GM18520 (cell line): ENCODE data around the gene PRSS27.

Experiments
- ATAC-seq: cut with Tn5 transposase; IDR thresholded peaks from one replicate; pipeline ENCODE4 v1.9.1; 2021; ENCODE audit not compliant: unreplicated experiment

Gene PRSS27

DNA sequence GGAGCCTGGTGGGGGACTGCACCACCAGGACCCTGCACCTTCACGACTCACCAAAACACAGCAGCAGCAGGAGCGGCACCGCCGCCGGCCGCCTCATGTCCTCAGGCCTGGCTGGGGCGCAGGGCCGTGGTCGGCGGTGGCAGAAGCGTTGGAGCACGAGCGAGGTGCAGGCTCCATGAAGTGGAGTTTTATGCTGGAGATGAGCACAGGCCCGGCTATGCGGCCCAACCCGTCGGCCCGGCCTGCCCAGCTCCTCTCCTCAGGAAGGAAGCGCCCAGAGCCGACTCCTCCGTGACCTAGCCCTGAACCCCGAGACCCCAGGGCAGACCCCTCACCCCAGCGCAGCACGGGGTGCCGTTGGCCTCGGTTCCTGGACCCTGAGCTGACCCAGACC is at the start of gene PRSS27:
Gene PRSS27, minus strand, starts transcription at position 161 of the 394 bp plus-strand sequence. Its CDS starts 64 bp downstream, at position 97.
- ATAC-seq, result no peak

DNA sequence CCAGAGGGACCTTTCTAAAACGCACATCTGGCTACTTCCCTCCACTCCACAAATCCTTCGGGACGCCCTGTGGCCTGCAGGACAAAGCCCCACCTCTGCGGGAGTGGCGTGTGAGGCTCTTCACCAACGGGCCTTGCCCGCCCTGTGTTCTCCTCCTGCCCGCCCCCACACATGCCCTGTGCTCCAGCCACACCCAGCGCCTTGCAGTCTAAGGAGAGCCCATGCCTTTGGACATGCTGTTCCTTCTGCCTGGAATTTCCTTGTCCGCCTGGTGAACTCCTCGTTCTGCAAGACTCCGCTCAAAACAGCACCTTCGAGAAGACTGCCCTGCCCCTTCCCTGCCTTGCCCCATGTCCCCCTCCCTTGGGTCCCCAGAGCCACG is 49.6 kb upstream of the PRSS27 start:
- ATAC-seq, result no peak

DNA sequence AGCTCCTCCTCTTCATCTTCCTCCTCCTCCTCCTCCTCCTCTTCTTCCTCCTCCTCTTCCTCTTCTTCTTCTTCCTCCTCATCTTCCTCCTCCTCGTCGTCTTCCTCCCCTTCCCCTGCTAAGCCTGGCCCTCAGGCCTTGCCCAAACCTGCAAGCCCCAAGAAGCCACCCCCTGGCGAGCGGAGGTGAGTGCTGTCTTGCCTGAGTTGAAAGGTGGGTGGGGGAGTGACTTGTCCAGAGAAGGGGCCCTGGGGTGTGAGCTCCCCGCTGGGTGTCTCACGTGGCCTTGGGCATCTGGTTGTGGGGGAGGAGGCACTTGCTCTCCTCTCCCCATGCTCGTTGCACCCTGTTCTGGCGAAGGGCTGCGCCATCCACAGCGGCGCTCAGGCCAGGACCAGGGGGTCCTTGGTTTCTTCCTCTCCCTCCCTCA is 49.1 kb upstream of the PRSS27 start:
- ATAC-seq, result no peak

DNA sequence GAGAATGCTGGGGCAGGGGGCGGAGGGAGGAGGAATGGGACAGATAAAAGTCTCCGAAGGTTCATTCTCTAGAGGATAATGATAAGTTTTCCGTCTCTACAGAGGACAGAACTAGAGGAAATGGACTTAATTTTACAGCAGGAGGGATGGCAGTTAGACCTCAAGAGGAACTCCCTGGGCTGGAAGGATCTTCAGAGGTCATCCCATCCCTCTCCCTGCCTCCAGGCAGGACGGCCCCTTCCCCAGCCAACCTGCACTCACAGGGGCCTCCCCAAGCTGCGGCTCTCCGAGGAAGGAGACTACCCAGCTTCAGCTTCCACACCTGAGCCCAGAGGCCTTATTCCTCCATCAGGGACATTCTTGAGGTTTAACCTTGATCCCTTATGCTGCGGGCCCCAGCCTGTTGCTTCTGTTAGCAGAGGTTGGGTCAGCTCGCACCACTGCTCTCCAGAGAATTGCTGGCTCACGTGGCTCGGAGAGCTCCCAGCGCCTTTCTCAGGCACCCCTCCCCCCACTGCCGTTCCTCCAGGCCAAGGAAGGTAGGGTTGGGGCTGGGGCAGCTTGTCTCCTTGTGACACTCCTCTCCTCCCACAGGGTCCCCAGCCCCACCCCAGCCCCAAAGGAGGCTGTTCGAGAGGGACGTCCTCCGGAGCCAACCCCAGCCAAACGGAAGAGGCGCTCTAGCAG is 48.5 kb upstream of the PRSS27 start:
- no peak for ATAC-seq

DNA sequence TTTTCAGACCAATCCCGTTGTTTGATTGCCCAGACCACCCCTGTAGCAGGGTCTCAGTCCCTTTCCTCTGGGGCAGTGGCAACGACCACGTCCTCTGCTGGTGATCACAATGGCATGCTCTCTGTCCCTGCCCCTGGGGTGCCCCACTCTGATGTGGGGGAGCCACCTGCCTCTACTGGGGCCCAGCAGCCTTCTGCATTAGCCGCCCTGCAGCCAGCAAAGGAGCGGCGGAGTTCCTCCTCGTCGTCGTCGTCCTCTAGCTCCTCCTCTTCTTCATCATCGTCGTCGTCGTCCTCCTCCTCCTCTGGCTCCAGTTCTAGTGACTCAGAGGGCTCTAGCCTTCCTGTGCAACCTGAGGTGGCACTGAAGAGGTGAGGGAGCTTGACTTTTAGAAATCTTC is 47.9 kb upstream of the PRSS27 start:
- no peak for ATAC-seq

DNA sequence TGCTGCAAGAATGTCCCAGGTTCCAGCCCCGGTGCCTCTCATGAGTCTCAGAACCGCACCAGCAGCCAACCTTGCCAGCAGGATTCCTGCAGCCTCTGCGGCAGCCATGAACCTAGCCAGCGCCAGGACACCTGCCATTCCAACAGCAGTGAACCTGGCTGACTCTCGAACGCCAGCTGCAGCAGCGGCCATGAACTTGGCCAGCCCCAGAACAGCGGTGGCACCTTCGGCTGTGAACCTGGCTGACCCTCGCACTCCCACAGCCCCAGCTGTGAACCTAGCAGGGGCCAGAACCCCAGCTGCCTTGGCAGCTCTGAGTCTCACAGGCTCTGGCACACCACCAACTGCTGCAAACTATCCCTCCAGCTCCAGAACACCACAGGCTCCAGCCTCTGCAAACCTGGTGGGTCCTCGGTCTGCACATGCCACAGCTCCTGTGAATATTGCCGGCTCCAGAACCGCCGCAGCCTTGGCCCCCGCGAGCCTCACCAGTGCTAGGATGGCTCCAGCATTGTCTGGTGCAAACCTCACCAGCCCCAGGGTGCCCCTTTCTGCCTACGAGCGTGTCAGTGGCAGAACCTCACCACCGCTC is 47.2 kb upstream of the PRSS27 start:
- no peak for ATAC-seq

DNA sequence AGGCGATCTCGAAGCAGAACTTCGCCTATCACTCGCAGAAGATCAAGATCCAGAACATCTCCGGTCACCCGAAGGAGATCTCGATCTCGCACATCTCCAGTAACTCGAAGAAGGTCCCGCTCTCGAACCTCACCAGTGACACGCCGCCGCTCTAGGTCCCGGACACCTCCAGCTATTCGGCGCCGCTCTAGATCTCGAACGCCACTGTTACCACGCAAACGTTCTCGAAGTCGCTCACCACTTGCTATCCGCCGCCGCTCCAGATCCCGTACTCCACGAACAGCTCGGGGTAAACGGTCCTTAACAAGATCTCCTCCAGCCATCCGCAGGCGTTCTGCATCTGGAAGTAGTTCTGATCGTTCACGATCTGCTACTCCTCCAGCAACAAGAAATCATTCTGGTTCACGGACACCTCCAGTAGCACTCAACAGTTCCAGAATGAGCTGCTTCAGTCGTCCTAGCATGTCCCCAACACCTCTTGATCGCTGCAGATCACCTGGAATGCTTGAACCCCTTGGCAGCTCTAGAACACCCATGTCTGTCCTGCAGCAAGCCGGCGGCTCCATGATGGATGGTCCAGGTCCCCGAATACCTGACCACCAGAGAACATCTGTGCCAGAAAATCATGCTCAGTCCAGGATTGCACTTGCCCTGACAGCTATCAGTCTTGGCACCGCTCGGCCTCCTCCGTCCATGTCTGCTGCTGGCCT is 46.6 kb upstream of the PRSS27 start:
- no peak for ATAC-seq

DNA sequence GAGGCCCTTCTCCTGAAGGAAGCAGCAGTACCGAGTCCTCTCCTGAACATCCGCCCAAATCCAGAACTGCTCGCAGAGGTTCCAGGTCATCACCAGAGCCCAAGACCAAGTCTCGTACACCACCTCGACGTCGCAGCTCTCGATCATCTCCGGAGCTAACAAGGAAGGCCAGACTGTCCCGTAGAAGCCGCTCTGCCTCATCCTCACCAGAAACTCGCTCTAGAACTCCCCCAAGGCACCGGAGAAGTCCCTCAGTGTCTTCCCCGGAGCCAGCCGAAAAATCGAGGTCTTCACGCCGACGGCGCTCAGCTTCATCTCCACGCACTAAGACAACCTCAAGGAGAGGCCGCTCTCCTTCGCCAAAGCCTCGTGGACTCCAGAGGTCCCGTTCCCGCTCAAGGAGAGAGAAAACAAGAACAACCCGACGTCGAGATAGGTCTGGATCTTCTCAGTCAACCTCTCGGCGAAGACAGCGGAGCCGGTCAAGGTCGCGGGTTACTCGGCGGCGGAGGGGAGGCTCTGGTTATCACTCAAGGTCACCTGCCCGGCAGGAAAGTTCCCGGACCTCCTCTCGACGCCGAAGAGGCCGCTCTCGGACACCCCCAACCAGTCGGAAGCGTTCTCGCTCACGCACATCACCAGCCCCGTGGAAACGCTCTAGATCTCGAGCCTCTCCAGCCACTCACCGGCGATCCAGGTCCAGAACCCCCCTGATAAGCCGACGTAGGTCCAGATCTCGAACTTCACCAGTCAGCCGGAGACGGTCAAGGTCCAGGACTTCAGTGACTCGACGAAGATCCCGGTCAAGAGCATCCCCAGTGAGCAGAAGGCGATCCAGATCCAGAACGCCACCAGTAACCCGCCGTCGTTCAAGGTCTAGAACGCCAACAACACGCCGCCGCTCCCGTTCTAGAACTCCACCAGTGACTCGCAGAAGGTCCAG is 45.7 kb upstream of the PRSS27 start:
- ATAC-seq, result no peak

DNA sequence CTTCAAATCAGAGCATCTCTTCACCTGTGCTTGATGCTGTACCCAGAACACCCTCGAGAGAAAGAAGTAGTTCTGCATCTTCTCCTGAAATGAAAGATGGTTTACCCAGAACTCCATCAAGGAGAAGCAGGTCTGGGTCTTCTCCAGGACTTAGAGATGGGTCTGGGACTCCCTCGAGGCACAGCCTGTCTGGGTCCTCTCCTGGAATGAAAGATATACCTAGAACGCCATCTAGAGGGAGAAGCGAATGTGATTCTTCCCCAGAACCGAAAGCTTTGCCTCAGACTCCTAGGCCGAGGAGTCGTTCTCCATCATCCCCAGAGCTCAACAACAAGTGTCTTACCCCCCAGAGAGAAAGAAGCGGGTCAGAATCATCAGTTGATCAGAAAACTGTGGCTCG is 44.7 kb upstream of the PRSS27 start:
- ATAC-seq, result no peak

DNA sequence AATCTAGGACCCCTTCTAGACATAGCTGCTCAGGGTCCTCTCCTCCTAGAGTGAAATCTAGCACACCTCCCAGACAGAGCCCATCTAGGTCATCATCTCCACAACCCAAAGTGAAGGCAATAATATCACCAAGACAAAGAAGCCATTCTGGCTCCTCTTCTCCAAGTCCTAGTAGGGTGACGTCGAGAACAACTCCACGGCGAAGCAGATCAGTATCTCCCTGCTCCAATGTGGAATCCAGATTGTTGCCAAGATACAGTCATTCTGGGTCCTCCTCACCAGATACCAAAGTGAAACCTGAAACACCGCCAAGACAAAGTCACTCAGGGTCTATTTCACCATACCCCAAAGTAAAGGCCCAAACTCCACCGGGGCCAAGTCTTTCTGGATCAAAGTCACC is 43.1 kb upstream of the PRSS27 start:
- ATAC-seq, result no peak

DNA sequence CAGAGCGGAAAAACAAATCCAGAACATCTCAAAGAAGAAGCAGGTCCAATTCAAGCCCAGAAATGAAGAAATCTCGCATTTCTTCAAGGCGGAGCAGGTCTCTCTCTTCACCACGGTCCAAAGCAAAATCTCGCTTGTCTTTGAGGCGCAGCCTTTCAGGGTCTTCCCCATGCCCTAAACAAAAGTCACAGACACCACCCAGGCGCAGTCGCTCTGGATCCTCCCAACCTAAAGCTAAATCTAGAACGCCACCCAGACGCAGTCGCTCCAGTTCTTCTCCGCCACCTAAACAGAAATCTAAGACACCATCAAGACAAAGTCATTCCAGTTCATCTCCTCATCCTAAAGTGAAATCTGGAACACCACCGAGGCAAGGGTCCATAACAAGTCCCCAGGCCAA is 42.7 kb upstream of the PRSS27 start:
- no peak for ATAC-seq

DNA sequence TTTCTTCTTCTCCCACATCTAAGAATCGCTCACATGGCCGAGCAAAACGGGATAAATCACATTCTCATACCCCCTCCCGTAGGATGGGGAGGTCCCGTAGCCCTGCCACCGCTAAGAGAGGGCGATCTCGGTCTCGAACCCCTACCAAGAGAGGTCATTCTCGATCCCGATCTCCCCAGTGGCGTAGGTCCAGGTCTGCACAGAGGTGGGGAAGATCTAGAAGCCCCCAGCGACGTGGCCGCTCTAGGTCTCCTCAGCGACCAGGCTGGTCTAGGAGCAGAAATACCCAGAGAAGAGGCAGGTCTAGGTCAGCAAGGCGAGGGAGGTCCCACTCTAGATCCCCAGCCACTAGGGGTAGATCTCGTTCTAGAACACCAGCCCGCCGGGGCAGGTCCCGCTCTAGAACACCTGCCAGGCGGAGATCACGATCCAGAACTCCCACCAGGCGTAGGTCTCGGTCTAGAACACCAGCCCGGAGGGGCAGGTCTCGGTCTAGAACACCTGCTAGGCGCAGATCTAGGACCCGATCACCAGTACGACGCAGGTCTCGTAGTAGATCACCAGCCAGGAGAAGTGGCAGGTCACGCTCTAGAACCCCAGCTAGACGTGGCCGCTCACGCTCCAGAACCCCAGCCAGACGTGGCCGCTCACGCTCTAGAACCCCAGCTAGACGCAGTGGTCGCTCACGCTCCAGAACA is 42.0 kb upstream of the PRSS27 start:
- ATAC-seq, result no peak

DNA sequence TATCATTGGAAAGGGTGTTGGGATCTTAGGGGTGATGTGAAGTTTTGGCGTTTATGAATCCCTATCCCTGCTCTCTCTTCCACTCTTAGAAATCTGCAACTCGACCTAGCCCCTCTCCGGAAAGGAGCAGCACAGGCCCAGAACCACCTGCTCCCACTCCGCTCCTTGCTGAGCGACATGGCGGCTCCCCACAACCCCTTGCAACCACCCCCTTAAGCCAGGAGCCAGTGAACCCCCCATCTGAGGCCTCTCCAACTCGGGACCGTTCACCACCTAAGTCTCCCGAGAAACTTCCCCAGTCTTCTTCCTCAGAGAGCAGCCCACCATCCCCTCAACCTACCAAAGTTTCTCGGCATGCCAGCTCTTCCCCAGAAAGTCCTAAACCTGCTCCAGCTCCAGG is 41.4 kb upstream of the PRSS27 start:
- ATAC-seq, result no peak

DNA sequence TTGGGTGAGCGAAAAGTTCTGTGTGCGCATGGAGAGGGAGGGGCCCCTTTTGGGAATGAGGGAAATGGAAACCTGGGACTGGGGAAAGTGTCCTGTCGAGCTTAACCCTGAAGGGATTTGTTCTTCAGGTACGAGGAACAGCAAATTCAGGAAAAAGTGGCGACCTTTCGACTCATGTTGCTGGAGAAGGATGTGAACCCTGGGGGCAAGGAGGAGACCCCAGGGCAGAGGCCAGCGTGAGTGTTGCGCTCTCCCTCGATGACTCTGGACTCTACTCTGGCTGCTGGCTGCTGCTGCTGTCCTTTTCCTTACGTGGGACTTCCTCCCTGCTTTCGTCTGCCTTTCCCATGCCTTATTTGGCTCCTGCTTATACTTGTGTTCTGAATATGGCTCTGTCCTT is 37.3 kb upstream of the PRSS27 start:
- ATAC-seq, result no peak

DNA sequence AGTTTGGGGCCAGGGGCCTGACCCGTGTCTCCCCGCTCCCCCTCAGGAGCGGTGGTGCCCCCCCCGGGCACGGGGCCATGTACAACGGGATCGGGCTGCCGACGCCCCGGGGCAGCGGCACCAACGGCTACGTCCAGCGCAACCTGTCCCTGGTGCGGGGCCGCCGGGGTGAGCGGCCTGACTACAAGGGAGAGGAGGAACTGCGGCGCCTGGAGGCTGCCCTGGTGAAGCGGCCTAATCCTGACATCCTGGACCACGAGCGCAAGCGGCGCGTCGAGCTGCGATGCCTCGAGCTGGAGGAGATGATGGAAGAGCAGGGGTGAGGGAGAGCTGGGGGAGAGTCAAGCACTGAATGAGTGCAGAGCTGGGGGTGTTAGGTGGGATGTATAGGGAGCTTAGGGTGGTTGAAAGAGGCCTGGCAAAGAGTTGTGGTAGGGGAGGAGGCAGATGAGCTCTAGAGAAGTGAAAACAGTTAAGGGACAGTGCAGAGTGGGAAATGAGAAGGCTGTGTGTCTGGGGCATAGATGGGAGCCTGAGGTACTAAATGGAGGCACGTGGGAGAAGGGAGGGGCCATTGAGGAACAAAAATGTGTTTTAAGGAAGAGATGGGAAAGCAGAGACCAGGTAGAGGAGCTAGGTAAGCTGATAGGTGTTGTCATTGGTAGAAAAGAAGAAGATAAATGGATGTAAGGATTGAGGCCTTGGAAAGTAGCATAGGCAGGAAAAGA is 36.4 kb upstream of the PRSS27 start:
- no peak for ATAC-seq

DNA sequence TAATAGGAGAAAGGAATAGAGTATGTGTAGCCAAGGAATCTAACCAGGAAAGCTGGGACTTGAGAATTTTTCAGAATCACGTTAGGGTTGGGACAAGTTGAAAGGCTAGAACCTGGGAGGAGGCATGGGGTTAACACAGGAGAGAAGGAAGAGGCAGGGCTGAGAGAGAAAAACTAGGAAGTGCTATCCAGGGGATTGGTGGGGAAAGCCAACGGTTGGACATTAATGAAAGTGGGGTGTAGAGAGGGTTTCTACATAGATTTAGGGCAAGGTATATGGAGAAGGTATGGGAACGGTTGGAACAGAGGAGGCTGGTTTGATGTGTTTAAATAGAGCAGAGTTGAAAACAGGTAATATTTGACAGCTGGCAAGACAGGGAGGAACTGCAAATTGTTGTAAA is 35.1 kb upstream of the PRSS27 start:
- no peak for ATAC-seq

DNA sequence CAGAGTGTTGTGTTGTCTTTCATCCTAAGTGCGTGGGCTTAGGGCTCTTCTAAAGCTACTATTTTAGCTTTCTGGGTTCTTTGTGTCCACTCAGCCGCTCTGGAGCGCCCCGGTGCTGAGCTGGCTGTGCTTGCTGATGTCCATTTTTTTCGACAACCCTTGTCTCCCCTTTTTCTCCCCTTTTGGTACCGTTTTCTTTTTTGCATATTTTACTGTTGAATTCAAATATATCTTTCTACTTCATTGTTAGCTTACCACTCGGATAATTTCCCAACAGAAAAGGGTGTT is 33.7 kb upstream of the PRSS27 start:
- no peak for ATAC-seq

DNA sequence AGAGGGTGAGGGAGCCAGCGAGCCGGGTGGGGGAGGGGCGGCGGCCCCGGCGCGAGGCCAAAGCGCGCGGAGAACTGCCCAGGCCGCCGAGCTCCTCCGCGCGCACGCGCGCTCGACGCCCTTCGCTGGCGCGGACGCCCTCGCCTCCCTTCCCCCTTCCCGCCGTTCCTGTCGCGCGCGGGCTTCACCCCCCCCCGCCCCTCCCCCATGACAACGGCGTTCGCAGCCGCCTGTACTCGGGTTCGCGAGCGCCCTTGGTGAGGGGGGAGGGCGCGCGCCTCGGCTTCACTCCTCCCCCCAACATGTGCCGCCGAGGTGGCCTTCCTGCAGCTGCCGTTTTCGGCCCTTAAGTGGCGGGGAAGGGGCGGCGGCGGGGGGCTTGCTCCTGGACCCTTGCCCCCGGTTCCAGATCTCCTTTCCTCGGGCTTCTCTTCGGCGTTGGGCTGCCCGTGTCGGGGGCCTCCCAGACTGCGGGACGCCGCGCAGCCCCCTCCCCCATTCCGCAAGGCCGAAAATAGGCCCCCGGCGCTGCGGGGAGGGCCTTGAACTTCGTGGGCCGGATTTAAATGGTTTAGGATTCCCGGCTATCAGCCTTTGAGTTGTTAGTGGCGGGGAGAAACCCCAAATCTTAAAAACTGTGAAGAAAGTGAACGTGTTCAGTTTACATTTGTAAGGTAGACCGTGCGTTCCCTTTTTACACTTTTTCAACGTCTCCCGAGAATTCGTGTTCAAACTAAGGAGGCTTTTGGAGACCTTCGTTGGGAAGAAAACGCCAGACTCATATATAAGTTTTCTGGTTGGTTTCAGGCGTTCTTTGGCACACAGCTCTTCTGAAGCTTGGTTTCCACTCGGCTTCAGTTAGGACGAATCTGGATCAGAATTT is 33.1 kb upstream of the PRSS27 start:
- peak; percentile 14 for ATAC-seq
